Epithelial cell of esophagus (primary cell): Measurements from ENCODE around the gene ROR2.

Experiments
- DNase-seq: peaks from one replicate; pipeline ENCODE4 v3.0.0; 2010; ENCODE audit warnings: low read depth
- H3K4me3 ChIP-seq: 2 replicates; pipeline ENCODE4 v1.5.1; 2011; ENCODE audit warnings: mild to moderate bottlenecking, low read length, control low read depth
- CTCF ChIP-seq: IDR thresholded peaks from 2 replicates; pipeline ENCODE4 v1.5.1; 2011; ENCODE audit warnings: low read depth, mild to moderate bottlenecking, low read length, control low read depth, inconsistent platforms; ENCODE audit not compliant: insufficient read depth; ENCODE audit errors: missing control alignments

The ROR2 gene

GRCh38 chr9:91690540-91691249 lies 259.3 kb downstream of the ROR2 start:
- no peak overlapping the region for H3K4me3 ChIP-seq
- DNase-seq: peak; percentile 44
- TF ChIP-seq CTCF: no peak

- no peak overlapping the region for H3K4me3 ChIP-seq
- TF ChIP-seq CTCF: no peak
- DNase-seq: no peak
Observed at GRCh38 chr9:91689006-91689405, 261.0 kb downstream of the ROR2 start.

GRCh38 chr9:91683269-91683668 lies 266.8 kb downstream of the ROR2 start:
- no peak overlapping the region for H3K4me3 ChIP-seq
- no peak for TF ChIP-seq CTCF
- DNase-seq: no peak

GRCh38 chr9:91682806-91683205 lies 267.2 kb downstream of the ROR2 start:
- no peak overlapping the region for H3K4me3 ChIP-seq
- TF ChIP-seq CTCF: no peak
- peak; percentile 93 for DNase-seq

- TF ChIP-seq CTCF: peak; percentile 85
- H3K4me3 ChIP-seq: no peak overlapping the region
Observed at GRCh38 chr9:91681461-91682305, 268.3 kb downstream of the ROR2 start.

GRCh38 chr9:91680998-91681397 lies 269.0 kb downstream of the ROR2 start:
- H3K4me3 ChIP-seq: no peak overlapping the region
- no peak for DNase-seq

More at GRCh38 chr9:91681461-91682305, 268.3 kb downstream of the ROR2 start:
- DNase-seq: peak; percentile 66

More at GRCh38 chr9:91680998-91681397, 269.0 kb downstream of the ROR2 start:
- no peak for TF ChIP-seq CTCF
